SU-DHL-6 (cell line): ENCODE data around the gene FXYD7.

Experiments used
- H2AFZ ChIP-seq: fragments of 200-600 bp; sonication (generic); 2 replicates; pipeline ENCODE4 v1.6.1; 2014; ENCODE audit warnings: low read depth, mild to moderate bottlenecking, moderate library complexity, mixed read lengths, antibody characterized with exemption, low read length; ENCODE audit not compliant: severe bottlenecking
- H3F3A ChIP-seq: fragments of 200-600 bp; shearing (Covaris generic); 2 replicates; pipeline ENCODE4 v1.6.0; 2016; ENCODE audit warnings: antibody characterized with exemption, mild to moderate bottlenecking; ENCODE audit not compliant: insufficient read depth
- H3K27ac ChIP-seq: fragments of 200-600 bp; sonication (generic); 2 replicates; pipeline ENCODE4 v1.5.1; 2016; ENCODE audit warnings: low read depth, mild to moderate bottlenecking, low read length, moderate library complexity, mixed read lengths
- H3K27me3 ChIP-seq: fragments of 200-600 bp; sonication (generic), shearing (Covaris generic); 2 replicates; pipeline ENCODE4 v1.6.0; 2014; ENCODE audit warnings: mild to moderate bottlenecking, low read length
- H3K36me3 ChIP-seq: fragments of 200-600 bp; sonication (generic); 2 replicates; pipeline ENCODE4 v1.6.1; 2014; ENCODE audit warnings: mild to moderate bottlenecking, low read length, mixed read lengths
- H3K4me2 ChIP-seq: fragments of 300-600, 200-600 bp; shearing (Covaris generic), sonication (generic); 2 replicates; pipeline ENCODE4 v1.6.0; 2014; ENCODE audit warnings: low read length, low read depth, mild to moderate bottlenecking; ENCODE audit not compliant: poor library complexity, severe bottlenecking
- H3K4me3 ChIP-seq: fragments of 200-600 bp; sonication (generic); 2 replicates; pipeline ENCODE4 v1.5.1; 2014; ENCODE audit warnings: antibody characterized with exemption, low read length, mild to moderate bottlenecking, mixed read lengths; ENCODE audit not compliant: insufficient read depth, poor library complexity, severe bottlenecking
- H3K79me2 ChIP-seq: fragments of 200-600 bp; sonication (generic); 2 replicates; pipeline ENCODE4 v1.6.1; 2014; ENCODE audit warnings: mild to moderate bottlenecking, low read length, moderate library complexity; ENCODE audit not compliant: insufficient read depth
- H3K9ac ChIP-seq: fragments of 200-600 bp; sonication (generic); 2 replicates; pipeline ENCODE4 v1.7.0; 2014; ENCODE audit warnings: mild to moderate bottlenecking, low read length
- H3K9me2 ChIP-seq: fragments of 200-600 bp; sonication (generic); replicated peaks from 2 replicates; pipeline ENCODE4 v1.6.1; 2014; ENCODE audit warnings: low read length; ENCODE audit not compliant: insufficient read depth
- H3K9me3 ChIP-seq: fragments of 200-600 bp; sonication (generic); 2 replicates; pipeline ENCODE4 v1.6.1; 2014; ENCODE audit warnings: low read length, mixed read lengths; ENCODE audit not compliant: insufficient read depth
- H4K20me1 ChIP-seq: fragments of 200-600 bp; sonication (generic); 2 replicates; pipeline ENCODE4 v1.6.1; 2014; ENCODE audit warnings: low read depth, mild to moderate bottlenecking, antibody characterized with exemption, low read length, moderate library complexity, mixed read lengths
- EZH2phosphoT487 ChIP-seq: fragments of 200-600 bp; sonication (generic), shearing (Covaris generic); conservative IDR thresholded peaks from 2 replicates; pipeline ENCODE4 v1.6.1; 2018; ENCODE audit warnings: mild to moderate bottlenecking, antibody characterized with exemption, low read length, moderate library complexity, mixed read lengths
- TF ChIP-seq, protein P1 (sequence below): fragments of 200-600 bp; sonication (generic); IDR thresholded peaks from one replicate; pipeline ENCODE4 v1.5.1; 2017; ENCODE audit warnings: antibody characterized with exemption, mild to moderate bottlenecking, low read length, moderate library complexity; ENCODE audit not compliant: insufficient read depth, poor library complexity, severe bottlenecking

Gene FXYD7

DNA sequence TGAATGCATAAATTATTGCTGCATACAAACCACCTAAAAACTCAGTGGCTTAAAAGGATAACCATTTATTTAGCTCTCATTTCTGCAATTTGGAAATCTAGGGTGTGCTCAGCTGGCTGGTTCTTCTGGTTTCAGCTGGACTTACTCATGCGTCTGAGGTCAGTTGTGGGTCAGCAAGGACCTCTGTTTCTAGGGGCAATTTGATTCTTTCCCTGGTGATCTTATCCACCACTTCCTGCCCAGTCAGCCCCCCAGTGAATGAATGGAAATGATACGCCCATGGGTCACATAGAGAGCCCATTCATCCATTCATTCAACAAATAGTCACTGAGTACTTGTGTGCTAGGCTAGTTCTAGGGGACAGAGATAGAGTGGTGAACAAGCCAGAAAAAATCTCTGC is 21.4 kb downstream of the FXYD7 start:
- Histone ChIP-seq H3K36me3 (peaks cover 43% of the 10 kb centered on the region), H2AFZ (no peak overlapping the region), H3K27ac (no peak overlapping the region), H3K9me3 (peaks cover 6% of the 10 kb centered on the region; the same call in 1 of the 2 replicates), H3F3A (no peaks in the 10 kb centered on the region), H4K20me1 (no peaks in the 10 kb centered on the region), H3K9ac (no peak overlapping the region), H3K79me2 (no peaks in the 10 kb centered on the region), H3K4me3 (no peak overlapping the region), H3K27me3 (no peaks in the 10 kb centered on the region), H3K4me2 (no peak overlapping the region), H3K9me2 (no peaks in the 10 kb centered on the region)
- TF ChIP-seq, protein P1, sequence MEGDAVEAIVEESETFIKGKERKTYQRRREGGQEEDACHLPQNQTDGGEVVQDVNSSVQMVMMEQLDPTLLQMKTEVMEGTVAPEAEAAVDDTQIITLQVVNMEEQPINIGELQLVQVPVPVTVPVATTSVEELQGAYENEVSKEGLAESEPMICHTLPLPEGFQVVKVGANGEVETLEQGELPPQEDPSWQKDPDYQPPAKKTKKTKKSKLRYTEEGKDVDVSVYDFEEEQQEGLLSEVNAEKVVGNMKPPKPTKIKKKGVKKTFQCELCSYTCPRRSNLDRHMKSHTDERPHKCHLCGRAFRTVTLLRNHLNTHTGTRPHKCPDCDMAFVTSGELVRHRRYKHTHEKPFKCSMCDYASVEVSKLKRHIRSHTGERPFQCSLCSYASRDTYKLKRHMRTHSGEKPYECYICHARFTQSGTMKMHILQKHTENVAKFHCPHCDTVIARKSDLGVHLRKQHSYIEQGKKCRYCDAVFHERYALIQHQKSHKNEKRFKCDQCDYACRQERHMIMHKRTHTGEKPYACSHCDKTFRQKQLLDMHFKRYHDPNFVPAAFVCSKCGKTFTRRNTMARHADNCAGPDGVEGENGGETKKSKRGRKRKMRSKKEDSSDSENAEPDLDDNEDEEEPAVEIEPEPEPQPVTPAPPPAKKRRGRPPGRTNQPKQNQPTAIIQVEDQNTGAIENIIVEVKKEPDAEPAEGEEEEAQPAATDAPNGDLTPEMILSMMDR, result no peak
- no peak for TF ChIP-seq EZH2phosphoT487

GRCh38 chr19:35165200-35166058 is 22.4 kb downstream of the FXYD7 start:
- Histone ChIP-seq H3F3A (no peaks in the 10 kb centered on the region), H3K4me2 (no peak overlapping the region), H3K36me3 (peaks cover 41% of the 10 kb centered on the region)

DNA sequence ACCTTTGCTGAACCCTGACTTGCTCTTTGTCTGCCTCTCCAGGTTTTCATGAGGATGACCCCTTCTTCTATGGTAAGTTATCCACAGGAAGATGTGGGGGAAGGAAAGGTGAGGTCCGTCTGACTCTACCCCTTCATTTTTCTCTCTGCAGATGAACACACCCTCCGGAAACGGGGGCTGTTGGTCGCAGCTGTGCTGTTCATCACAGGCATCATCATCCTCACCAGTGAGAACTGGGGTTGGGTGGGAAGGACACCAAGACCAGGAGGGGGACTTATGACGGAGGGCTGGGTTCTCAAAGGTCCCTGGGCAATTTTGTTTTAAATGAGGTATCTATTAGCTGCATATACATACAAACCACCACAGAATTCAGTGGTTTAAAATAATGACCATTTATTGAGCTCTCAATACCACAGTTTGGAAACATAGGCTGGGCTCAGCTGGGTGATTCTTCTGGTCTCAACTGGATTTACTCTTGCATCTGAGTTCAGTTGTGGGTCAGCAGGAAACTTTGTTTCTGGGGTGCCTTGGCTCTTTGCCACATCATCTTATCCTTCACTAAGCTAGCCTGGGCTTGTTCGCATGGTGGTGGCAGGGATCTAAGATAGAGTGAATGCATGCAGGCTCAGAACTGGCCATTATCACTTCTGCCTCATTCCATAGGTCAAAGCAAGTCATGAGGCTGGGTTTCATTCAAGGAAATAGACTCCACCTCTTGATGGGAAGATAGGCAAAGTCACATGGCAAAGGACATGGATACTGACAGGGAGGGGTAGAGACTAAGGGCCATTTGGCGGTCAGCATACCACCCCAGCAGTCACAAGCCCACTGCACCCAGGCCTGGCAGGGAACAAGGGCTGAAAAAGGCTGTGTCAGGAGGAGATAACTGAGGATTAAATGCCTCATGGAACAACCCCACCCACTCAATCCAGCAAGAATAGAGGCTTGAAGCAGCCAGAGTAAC is 23.3 kb downstream of the FXYD7 start:
- Histone ChIP-seq H3K4me2 (no peak overlapping the region), H3K27me3 (no peaks in the 10 kb centered on the region), H3K9me3 (peaks cover 6% of the 10 kb centered on the region; the same call in 1 of the 2 replicates), H3K36me3 (peaks cover 31% of the 10 kb centered on the region), H3K27ac (no peak overlapping the region), H3K9me2 (no peaks in the 10 kb centered on the region), H3K79me2 (no peaks in the 10 kb centered on the region), H4K20me1 (no peaks in the 10 kb centered on the region), H3K4me3 (no peak overlapping the region), H3K9ac (no peak overlapping the region), H2AFZ (no peak overlapping the region), H3F3A (no peaks in the 10 kb centered on the region)
- no peak for TF ChIP-seq EZH2phosphoT487
- TF ChIP-seq, protein P1, result no peak

More at GRCh38 chr19:35165200-35166058, 22.4 kb downstream of the FXYD7 start:
- TF ChIP-seq, protein P1, result no peak
- no peak for TF ChIP-seq EZH2phosphoT487
- no peaks in the 10 kb centered on the region for H3K27me3 ChIP-seq
- H3K9ac ChIP-seq, result no peak overlapping the region
- no peak overlapping the region for H3K4me3 ChIP-seq
- H3K79me2 ChIP-seq, result no peaks in the 10 kb centered on the region
- peaks cover 6% of the 10 kb centered on the region; the same call in 1 of the 2 replicates for H3K9me3 ChIP-seq
- H4K20me1 ChIP-seq, result no peaks in the 10 kb centered on the region
- no peak overlapping the region for H2AFZ ChIP-seq
- H3K9me2 ChIP-seq, result no peaks in the 10 kb centered on the region
- H3K27ac ChIP-seq, result no peak overlapping the region
